Kidney epithelial cell (primary cell): ENCODE measurements around the gene RALY. TPM values are rescaled to one million over a fixed set of nuclear protein-coding genes. Genes with fewer than 3 reads are reported as not detected.

ENCODE experiments used
- DNase-seq: peaks from one replicate; pipeline ENCODE4 v3.0.0-alpha.2; 2010; ENCODE audit warnings: low read depth
- H3K27me3 ChIP-seq: 2 replicates; pipeline ENCODE4 v1.6.0; 2011; ENCODE audit warnings: low read length; ENCODE audit not compliant: control insufficient read depth, insufficient read depth
- H3K36me3 ChIP-seq: 2 replicates; pipeline ENCODE4 v1.5.1; 2011; ENCODE audit warnings: low read length; ENCODE audit not compliant: control insufficient read depth, insufficient read depth
- H3K4me3 ChIP-seq: 2 replicates; pipeline ENCODE4 v1.5.1; 2011; ENCODE audit warnings: low read depth, mild to moderate bottlenecking, control low read depth, low read length
- total RNA-seq: library from RNA; depleted of rRNA; stranded (reverse); fragments of >200 nt; gene quantifications from 2 replicates; pipeline ENCODE4 v1.2.3, GENCODE V29; 2015
- TF ChIP-seq, protein P1 (sequence below): IDR thresholded peaks from 2 replicates; pipeline ENCODE4 v1.5.1; 2011; ENCODE audit warnings: mild to moderate bottlenecking, moderate library complexity, low read length, control low read depth, inconsistent platforms; ENCODE audit not compliant: insufficient read depth, poor library complexity, severe bottlenecking

RALY gene
- total RNA-seq, 1 donor from 2014 or later = 138 TPM

DNA sequence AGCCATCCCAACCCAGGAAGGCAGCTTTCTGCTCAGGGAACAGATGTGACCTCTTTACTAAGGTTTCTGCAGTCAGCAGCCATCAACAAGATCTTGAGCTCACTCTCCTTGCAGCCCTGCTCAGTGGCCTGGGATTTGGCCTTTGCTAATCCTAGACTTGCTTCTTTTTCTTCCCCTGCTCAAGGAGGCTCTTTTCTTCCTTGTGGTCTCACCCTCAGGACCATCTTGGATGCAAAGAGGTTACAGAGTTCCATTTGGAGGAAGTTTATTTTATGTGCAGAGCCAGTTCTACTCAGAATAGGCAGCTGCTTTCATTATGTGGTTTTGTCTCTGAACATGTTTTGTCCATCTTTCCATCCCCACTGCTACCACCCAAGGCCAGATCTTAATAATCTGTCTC is 49.3 kb downstream of the RALY start:
- no peak for DNase-seq
- Histone ChIP-seq H3K4me3 (no peak overlapping the region), H3K36me3 (no peaks in the 10 kb centered on the region), H3K27me3 (no peaks in the 10 kb centered on the region)
- TF ChIP-seq, protein P1, sequence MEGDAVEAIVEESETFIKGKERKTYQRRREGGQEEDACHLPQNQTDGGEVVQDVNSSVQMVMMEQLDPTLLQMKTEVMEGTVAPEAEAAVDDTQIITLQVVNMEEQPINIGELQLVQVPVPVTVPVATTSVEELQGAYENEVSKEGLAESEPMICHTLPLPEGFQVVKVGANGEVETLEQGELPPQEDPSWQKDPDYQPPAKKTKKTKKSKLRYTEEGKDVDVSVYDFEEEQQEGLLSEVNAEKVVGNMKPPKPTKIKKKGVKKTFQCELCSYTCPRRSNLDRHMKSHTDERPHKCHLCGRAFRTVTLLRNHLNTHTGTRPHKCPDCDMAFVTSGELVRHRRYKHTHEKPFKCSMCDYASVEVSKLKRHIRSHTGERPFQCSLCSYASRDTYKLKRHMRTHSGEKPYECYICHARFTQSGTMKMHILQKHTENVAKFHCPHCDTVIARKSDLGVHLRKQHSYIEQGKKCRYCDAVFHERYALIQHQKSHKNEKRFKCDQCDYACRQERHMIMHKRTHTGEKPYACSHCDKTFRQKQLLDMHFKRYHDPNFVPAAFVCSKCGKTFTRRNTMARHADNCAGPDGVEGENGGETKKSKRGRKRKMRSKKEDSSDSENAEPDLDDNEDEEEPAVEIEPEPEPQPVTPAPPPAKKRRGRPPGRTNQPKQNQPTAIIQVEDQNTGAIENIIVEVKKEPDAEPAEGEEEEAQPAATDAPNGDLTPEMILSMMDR = no peak

DNA sequence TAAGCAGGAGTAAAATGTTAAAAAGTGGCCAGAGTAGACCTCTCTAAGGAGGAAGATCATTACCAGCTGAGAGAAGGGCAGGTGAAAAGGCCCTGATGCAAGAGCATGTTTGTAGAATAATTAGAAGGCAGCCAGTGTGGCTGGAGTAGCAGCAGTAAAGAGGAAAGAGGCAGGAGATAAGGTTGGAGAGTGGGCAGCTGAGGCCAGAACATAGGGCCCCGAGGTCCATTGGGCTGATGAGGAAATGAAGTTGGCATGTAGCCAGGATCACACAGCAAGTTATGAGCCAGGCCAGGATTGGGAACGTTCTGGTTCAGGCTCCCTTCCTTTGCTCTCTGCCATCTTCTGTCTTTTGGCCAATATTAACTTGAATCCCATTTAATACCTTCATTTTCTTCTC is 51.6 kb downstream of the RALY start:
- H3K27me3 ChIP-seq = no peaks in the 10 kb centered on the region
- no peak for DNase-seq
- no peak overlapping the region for H3K4me3 ChIP-seq
- TF ChIP-seq, protein P1 = no peak
- H3K36me3 ChIP-seq = no peaks in the 10 kb centered on the region

DNA sequence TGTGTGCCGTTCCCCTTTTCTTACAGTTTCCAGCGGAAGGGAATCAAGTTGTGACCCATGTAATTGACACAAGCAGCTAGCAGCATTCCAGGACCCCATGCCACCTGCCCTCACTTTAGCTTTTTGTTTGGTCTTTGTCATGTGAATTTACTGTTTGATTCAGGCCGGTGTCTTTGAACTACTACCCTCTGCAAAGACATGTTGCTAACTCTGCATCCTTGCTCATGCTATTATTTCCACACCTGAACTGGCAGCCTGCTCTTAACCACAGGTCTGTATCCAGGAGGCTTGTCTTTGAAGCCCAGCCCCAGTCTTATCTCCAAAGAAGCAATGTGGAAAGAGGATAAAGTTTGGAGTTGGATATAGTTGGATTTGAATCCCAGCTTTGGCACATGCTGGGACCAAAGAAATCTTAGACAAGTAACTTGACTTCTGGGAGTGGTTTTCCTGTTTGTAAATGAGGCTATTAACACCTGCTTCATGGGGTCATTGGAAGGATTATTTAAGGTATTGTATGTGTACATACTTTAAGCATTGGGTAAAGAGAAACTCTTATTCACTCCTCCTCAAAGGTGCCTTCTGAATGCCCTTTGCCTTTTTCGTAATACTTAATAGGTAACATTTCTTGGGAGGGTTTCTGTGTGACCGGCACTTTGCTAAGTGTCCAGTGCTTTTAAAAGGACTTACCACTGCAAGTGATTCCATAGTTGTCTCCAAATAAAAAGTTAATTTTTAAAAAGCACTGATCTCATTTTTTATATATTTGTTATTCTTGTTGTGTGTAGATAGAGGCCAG is 52.4 kb downstream of the RALY start:
- Histone ChIP-seq H3K4me3 (no peak overlapping the region), H3K27me3 (no peaks in the 10 kb centered on the region), H3K36me3 (no peaks in the 10 kb centered on the region)
- no peak for DNase-seq
- TF ChIP-seq, protein P1 = no peak

DNA sequence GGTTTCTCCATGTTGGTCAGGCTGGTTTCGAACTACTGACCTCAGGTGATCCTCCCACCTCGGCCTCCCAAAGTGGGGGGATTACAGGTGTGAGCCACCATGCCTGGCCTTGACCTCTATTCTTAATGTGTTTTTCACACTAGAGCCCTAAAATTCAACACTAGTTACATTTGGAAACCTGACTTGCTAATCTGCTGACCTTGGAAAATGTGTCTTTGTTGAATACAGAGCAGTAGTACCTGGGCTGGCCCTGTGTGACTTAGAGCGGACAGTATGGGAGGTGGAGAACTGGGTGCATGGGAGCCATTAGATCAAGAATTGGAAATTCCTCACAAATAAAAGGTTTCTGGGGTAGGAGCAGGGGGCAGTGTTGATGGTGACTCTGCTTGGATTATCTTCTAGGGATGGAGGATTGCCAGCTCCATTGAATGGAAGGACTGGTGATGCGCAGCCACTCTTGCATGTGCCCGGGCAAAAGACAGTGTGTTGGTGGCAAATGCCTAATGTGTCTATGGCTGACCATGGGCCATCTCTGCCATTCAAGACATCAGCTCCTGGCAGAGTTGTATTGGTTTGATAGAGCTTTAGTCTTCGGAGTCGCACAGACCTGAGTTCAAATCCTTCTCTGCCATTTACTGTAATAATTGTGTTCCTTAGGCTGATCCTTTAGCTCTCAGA is 53.4 kb downstream of the RALY start:
- Histone ChIP-seq H3K36me3 (no peaks in the 10 kb centered on the region), H3K27me3 (no peaks in the 10 kb centered on the region), H3K4me3 (no peak overlapping the region)
- DNase-seq = no peak
- TF ChIP-seq, protein P1 = no peak

DNA sequence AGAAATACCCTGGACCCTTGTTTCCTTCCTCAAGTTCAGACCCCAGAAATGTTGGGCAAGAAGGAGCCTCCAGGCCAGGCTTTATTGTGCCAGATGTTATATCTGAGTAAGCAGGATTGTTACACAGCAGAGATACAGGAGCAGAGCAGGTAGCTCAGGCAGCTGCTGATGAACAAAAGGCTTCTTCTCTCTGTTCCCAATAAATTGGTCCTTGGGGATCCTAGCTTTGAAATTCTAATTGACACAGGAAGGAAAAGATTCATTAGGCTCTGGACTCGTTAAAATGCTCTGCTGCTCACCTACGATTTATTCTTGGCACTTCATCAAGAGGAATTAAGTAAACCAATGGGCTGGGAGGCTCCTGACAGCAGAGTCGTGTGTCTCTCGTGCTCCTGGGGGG is 54.2 kb downstream of the RALY start:
- H3K36me3 ChIP-seq = no peaks in the 10 kb centered on the region
- no peak for DNase-seq
- TF ChIP-seq, protein P1 = no peak
- H3K4me3 ChIP-seq = no peak overlapping the region
- H3K27me3 ChIP-seq = no peaks in the 10 kb centered on the region
